ENCODE results near the gene VEGFA.

- no peak for TF ChIP-seq POLR2AphosphoS5 (IDR thresholded peaks at IDR 0.05)
- no peak for TF ChIP-seq POLR2A (IDR thresholded peaks at IDR 0.05; ENCODE audit: low read depth)
- TF ChIP-seq CTCF (IDR thresholded peaks at IDR 0.05): no peak
- no peak for TF ChIP-seq EP300 (IDR thresholded peaks at IDR 0.05)
Measured at GRCh38 chr6:43805699-43806042, 35.7 kb downstream of the VEGFA start.
